HG02973 (cell line): Measurements from ENCODE around the gene RUSC1.
A peak's percentile ranks its signal among the peaks of the same experiment; 100 is the strongest.
"Not testable (repeated sequence)": the region's sequence is repeated elsewhere in the genome, so short reads cannot be mapped to it uniquely, and the experiment has no call there.

Experiments
- ATAC-seq: cut with Tn5 transposase; IDR thresholded peaks from one replicate; pipeline ENCODE4 v1.9.1; 2021; ENCODE audit warnings: moderate library complexity; ENCODE audit not compliant: unreplicated experiment

Gene RUSC1

DNA sequence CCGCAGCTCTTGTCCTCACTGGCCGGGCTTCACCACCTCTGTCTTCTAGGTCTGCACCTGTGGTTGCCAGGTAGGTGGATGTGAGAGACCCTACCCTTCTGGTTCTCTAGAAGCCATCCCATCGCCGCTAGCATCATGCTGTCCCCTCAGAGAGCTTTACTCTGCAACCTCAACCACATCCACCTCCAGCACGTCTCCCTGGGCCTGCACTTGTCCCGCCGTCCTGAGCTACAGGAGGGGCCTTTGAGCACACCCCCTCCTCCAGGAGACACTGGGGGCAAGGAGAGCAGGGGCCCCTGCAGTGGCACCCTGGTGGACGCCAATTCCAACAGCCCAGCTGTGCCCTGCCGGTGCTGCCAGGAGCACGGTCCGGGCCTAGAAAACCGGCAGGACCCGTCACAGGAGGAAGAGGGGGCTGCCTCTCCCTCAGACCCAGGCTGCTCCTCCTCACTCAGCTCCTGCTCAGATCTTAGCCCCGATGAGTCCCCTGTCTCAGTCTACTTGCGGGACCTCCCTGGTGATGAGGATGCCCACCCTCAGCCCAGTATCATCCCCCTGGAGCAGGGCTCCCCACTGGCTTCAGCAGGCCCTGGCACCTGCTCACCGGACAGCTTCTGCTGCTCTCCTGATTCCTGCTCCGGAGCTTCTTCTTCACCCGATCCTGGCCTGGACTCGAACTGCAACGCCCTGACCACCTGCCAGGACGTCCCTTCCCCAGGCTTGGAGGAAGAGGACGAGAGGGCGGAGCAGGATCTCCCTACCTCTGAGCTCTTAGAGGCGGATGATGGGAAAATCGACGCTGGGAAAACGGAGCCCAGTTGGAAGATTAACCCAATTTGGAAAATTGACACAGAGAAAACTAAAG, 1.2 kb downstream of the RUSC1 start:
- ATAC-seq, result no peak

DNA sequence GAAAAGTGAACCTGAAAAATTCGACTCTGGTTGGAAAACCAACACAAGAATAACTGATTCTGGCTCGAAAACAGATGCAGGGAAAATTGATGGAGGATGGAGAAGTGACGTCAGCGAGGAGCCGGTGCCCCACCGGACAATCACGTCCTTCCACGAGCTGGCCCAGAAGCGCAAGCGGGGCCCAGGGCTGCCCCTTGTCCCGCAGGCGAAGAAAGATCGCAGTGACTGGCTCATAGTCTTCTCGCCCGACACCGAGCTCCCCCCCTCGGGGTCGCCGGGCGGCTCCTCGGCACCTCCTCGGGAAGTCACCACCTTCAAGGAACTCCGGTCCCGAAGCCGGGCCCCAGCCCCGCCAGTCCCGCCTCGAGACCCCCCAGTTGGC, 1.9 kb downstream of the RUSC1 start:
- no peak for ATAC-seq

DNA sequence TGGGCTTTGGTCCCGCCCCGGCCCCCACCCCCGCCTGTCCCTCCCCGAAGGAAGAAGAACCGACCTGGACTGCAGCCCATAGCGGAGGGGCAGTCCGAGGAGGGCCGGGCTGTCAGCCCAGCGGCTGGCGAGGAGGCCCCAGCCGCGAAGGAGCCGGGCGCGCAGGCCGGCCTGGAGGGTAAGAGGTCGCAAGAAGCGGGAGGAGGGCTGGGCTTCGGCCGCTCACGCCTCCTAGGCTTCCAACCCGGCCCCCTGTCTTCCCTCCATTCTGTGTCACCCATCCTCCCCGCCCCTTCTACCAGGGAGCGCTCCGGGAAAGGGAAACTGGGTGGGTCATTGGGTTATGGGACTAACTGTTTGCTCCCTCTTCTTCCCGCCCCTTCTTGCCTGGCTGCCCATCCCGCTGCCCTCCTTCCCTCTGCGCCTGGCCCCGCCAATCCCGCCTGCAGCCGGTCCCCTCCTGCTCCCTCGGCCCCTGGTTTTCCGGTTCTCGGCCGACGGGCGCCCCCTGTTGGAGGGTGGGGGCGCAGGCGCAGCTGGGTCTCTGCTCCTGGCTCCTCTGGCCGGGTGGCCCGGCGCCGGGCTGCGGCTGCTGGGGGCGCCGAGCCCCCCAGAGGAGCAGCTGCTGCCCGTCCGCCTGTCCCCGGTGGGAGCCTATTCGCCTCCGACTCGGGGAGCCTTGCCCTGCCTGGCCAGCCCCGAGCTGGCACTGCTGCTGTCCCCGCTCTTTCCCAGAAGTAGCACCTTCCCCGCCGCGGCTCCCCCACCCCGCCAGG, 2.4 kb downstream of the RUSC1 start:
- ATAC-seq, result no peak

DNA sequence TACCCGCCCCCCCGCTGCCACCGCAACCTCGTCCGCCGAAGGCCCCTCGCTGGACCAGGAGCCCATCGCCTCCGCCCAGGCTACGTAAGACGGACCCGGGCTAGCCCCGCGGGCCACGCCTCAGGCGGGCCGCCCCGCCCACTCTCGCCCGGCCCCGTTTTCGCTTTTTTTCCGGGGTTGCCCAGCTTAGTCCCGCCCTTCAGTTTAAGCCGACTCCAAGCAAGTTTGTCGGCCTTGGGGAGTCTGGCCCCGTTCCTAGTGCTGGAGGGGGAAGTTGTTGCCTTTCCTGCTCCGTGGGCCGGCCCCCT, 3.0 kb downstream of the RUSC1 start:
- ATAC-seq, result peak; percentile 30

DNA sequence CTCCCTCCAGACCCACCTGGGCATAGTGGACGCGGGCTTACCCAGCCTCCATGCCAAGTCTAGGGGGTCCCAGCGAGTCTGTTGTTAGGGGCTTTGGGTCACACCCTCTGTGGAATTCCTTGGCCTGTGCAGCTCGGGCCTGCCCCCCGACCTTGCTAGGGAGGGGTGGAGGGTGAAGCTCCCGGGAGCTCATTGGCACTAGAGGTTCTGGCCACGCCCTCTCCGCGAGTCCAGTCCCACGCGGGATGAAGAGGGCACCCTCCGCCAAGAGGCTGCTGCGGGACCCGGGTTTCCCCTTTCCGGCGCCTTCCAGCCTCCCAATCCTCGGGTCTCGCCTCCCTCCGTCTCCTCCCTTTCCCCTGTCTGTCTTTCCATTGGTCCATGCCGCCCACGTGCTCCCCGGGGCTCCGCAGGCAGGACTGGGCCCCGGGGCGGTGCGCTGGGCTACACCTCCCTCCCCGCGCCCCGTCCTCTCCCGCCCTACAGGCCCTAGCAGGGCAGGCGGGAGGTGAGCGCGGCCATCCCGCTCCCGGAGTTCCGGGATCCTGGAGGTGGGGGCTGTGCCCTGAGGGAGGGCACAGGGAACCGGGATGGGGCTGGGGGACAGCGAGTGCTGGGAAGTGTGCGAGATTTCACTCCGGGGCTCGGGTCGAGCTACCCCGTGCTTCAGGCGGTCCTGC, 3.5 kb downstream of the RUSC1 start:
- ATAC-seq, result peak; percentile 56

DNA sequence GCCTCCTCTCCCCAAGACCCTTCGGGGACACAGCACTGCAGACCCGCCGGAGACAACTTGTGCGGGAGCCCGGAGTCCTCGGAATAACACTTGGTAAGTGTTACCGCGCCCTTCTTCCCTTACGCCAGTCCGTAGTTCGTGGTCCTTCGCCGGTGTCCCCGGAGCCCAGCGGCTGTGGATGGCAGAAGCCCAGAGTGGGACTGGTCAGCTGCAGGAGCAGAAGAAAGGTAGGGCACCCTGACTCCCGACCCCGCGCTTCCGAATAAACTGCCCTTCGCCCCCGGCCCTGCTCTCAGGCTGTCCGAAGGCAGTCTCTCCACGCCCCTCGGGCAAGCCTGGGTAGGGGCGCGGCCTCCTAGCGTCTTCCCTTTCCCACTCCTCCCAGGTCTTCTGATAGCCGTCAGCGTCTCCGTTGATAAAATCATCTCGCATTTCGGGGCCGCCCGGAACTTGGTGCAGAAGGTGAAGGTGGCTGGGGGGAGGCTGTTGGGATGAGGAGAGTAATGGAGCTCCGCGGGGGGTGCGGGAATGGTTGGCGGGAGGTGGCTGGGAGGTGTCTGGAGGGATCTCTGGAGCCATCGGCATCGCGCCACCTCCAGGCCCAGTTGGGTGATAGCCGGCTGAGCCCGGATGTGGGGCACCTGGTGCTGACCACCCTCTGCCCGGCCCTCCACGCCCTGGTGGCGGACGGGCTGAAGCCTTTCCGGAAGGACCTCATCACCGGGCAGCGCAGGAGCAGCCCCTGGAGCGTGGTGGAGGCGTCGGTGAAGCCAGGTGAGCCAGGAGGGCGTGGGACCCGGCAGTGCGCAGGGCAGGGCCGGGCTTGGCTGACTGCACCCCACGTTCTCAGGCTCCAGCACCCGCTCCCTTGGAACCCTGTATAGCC, 4.3 kb downstream of the RUSC1 start:
- ATAC-seq, result peak; percentile 1

DNA sequence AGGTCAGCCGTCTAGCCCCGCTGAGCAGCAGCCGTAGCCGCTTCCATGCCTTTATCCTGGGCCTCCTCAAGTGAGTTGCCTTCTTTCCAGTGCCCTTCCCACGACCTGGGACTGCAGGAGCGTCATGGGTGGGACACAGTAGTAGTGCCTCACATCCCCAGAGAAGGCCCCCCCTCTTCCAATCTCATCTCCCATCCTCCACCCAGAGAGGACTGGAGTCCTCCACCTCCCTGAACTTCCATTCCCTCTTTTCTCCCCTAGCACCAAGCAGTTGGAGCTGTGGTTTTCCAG, 4.9 kb downstream of the RUSC1 start:
- ATAC-seq, result no peak

DNA sequence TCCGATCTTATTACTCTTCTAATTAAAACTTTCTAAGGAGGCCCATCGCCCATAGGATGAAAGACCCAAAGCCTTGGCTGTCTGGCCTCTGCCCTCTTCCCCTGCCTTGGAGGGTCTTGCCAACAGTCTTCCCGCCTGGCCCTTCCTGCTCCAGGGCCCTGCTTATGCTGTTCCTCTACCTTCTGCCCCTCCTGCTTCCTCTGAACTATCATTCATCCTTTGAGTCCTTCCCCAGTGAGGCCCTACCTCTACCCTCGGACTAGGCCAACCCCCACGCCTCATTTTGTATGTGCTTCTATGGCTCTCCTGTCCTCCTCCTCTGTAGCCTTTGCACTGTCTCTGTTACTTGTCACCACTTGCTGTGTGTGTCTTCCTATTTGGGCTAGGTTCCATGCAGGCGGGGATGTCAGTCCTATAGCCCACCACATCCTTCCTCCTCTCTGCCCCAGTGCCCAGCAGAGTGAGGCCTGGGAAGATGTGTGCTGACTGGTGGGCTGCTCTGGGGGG, 5.4 kb downstream of the RUSC1 start:
- no peak for ATAC-seq

DNA sequence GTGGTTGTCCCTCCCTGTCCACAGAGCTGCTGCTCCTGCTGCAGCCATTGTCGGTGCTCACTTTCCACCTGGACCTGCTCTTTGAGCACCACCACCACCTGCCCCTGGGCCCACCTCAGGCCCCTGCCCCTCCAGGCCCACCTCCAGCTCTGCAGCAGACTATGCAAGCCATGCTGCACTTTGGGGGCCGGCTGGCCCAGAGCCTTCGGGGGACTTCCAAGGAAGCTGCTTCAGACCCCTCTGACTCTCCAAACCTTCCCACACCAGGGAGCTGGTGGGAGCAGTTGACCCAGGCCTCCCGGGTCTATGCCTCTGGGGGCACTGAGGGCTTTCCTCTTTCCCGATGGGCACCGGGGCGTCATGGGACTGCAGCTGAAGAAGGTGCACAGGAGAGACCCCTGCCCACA, 5.9 kb downstream of the RUSC1 start:
- ATAC-seq, result no peak

DNA sequence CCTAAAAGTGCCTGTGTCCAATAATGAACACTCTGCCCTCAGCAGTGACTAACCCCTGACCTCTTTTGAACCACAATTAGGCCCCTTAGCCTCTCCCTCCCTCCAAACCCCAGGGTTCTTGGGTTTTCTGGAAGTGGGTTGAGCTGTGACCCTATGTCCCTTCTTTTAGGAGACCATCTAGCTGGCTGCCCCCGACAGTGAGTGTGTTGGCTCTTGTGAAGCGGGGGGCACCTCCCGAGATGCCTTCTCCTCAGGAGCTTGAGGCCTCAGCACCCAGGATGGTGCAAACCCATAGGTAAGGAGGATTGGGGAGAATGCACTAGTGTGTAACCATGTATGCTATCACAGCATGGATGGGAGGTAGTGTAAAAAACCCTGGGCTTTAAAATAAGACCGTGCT, 7.3 kb downstream of the RUSC1 start:
- ATAC-seq, result no peak

DNA sequence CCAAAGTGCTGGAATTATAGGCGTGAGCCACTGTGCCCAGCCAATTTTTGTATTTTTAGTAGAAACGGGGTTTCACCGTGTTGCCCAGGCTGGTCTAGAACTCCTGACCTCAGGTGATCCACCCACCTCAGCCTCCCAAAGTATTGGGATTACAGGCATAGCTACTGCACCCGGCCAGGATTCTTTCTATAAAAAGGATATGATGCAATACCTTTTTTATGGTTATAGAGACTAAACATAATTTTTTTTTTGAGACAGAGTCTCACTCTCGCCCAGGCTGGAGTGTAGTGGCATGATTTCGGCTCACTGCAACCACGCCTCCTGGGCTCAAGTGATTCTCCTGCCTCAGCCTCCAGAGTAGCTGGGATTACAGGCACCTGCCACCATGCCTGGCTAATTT, 8.2 kb downstream of the RUSC1 start:
- ATAC-seq, result not testable (repeated sequence)

DNA sequence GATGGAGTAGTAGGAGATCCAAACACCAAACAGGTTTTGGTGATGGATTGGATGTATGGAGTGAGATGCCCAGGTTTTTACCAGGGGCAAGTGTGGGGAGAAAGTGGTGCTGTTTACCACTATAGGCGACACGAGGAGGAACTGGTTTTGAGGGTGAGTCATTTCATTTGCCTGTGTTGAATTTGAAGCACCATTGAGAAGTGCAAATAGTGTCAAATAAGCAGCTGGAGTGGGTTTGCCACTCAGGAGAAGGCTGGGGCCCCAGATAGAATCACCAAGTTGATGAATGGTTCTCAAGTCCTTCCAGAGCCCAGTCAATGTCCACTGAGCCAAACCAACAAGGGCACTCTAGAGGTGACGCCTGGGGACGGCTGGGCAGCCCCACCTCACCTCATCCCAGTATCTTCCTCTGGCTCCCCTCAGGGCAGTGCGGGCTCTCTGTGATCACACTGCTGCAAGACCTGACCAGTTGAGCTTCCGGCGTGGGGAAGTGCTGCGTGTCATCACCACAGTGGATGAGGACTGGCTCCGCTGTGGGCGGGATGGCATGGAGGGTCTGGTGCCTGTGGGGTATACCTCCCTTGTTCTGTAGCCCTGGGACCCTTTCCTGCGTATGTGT, 9.4 kb downstream of the RUSC1 start:
- no peak for ATAC-seq

DNA sequence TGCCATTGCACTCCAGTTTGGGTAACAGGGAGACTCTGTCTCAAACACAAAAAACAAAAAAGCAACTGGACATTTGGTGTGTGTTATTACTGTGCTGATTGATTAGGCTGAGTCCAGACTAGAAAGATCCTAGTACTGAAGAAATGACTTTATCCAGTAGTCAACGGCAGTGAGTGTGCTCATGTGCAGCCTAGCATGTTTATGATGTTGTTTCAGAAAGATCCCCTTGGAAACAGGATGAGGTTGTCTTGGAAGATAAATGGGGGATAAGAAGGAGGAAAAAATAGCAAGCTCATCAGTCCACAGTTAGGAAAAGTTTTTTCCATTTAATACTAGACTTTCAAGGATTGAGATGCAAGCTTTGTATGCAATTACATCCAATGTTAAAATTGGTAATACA, 14.3 kb downstream of the RUSC1 start:
- no peak for ATAC-seq

DNA sequence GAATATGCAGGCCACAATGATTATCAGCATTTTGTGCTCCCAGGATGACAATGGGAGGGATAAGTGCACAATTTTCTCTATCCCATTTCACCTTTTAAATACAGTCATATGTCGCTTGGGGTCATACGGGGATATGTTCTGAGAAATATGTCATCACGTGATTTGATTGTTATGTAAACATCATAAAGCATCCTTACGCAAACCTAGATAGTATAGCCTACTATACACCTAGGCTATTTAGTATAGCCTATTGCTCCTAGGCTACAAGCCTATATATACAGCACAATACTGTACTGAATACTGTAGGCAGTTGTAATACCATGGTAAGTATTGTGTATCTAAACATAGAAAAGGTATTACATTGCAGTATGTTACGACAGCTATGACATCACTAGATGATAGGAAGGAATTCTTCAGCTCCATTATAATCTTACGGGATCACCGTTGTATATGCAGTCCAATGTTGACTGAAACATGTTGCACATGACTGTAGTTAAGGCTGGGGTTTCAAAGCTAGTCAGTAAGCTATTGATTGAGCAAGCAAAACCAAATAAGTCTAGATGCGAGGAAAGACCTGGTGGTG, 18.9 kb downstream of the RUSC1 start:
- ATAC-seq, result no peak

DNA sequence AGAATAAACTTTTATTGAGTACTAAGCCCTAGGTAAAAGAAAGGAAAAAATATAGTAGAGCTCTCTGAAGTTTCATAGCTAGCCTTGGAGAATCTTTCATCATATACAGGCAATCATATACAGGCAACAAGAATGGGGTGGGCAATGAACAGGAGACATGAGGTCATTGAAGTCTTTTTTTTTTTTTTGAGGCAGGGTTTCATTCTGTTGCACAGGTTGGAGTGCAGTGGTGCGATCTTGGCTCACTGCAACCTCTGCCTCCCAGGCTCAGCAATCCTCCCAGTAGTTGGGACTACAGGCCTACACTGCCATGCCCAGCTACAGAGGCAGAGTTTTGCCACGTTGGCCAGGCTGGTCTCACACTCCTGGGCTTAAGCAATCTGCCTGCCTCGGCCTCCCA, 22.1 kb downstream of the RUSC1 start:
- ATAC-seq, result no peak

DNA sequence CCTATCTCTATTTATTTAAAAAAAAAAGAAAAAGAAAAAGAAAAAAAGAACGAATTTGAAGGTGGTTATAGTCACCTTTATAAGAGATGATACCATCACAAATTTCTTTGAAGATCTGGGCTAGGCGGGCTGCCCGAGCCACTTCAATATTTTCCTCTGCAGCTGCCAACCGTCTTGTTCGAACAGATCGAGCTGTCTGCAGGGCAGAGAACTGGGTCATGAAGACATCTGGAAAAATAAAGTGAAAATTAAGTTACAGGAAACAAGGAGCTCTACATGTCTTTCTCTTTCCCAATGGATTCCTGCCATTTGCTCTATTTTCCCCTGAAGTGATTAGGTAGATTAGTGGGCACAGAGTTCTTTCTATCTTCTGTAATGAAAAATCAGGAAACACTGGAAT, 31.9 kb downstream of the RUSC1 start:
- ATAC-seq, result no peak

DNA sequence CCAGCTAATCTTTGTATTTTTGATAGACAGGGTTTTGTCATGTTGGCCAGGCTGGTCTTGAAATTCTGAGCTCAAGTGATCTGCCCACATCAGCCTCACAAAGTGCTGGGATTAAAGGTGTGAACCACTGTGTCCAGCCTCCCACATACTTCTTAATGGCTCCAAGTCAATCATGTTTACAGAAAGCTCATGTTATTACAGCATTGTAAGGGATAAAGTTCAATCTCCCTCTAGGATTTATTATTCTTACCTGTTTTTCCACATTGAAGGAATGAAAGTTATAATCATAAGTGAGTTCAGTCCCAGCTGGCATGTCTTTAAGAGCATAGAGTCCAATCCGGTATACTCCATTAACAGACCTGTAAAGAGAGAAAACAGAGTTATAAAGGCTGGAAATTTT, 39.4 kb downstream of the RUSC1 start:
- ATAC-seq, result no peak

DNA sequence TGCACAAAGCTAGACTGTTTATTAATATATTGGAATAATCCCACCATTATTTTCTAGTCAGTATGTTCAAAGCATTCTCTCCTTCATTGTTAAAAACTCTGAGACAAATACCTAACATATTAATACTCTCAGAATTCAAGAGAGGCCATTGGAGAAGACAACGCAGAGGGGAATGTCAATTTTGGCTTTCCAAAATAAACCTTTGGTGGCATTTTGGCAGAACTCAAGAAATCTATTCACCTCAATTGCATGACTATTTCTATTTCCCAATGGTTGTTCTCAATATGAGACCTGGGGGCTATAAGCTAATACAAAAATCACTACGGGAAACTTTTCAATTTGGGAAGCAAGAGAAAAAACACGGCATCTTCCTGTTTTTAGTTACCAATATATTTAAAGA, 58.5 kb downstream of the RUSC1 start:
- no peak for ATAC-seq

DNA sequence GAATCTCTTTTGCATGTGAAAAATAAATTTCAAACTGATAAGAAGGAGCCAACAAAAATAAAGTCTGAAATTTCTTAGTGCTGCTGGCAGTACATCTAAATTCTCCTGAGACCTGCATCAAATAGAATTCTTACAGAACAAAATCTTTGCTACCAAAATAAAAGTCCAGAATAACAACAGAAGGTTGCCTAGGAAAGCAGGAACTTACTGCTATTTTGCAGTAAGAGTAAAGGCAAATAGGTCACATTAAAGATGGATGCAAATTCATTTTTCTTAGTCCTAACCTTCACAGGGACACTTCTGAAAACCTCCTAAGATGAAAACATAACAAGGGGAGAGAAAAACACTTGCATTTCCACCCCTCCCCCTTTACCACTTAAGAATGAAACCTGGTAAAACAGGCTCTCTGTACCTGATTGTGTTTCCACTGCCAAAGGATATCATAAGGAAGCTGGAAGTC, 59.0 kb downstream of the RUSC1 start:
- ATAC-seq, result no peak
